Panc1 (cell line): ENCODE data around the gene SLC2A6.

Source experiments
- SIN3A ChIP-seq: IDR thresholded peaks from 2 replicates; pipeline ENCODE4 v1.6.1; 2012; ENCODE audit warnings: low read depth, mild to moderate bottlenecking, low read length, moderate library complexity, borderline replicate concordance; ENCODE audit not compliant: insufficient read depth
- TCF7L2 ChIP-seq: IDR thresholded peaks from 2 replicates; pipeline ENCODE4 v1.6.1; 2011; ENCODE audit warnings: mild to moderate bottlenecking, low read depth, low read length, inconsistent platforms
- TF ChIP-seq, protein P1 (sequence below): fragments of 450-650 bp; IDR thresholded peaks from 2 replicates; pipeline ENCODE4 v1.5.1; 2017; ENCODE audit warnings: mild to moderate bottlenecking

DNA sequence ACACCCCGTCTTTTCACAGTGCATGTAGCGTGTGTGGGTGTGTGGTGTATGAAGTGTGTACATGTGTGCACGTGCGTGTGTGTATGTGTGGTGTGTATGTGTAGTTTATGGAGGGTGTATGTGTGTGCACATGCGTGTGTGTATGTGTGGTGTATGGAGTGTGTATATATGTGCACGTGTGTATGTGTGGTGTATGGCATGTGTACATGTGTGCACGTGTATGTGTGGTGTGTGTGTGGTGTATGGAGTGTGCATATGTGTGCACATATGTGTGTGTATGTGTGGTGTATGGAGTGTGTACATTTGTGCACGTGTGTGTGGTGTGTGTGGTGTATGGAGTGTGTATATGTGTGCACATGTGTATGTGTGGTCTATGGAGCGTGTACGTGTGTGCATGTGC is 32.7 kb upstream of the SLC2A6 start:
- TF ChIP-seq TCF7L2: no peak
- TF ChIP-seq, protein P1, sequence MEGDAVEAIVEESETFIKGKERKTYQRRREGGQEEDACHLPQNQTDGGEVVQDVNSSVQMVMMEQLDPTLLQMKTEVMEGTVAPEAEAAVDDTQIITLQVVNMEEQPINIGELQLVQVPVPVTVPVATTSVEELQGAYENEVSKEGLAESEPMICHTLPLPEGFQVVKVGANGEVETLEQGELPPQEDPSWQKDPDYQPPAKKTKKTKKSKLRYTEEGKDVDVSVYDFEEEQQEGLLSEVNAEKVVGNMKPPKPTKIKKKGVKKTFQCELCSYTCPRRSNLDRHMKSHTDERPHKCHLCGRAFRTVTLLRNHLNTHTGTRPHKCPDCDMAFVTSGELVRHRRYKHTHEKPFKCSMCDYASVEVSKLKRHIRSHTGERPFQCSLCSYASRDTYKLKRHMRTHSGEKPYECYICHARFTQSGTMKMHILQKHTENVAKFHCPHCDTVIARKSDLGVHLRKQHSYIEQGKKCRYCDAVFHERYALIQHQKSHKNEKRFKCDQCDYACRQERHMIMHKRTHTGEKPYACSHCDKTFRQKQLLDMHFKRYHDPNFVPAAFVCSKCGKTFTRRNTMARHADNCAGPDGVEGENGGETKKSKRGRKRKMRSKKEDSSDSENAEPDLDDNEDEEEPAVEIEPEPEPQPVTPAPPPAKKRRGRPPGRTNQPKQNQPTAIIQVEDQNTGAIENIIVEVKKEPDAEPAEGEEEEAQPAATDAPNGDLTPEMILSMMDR: no peak
- TF ChIP-seq SIN3A: no peak
